Activated CD8-positive, alpha-beta T cell treated with anti-CD3 and anti-CD28 coated beads for 36 hours (primary cell): ENCODE data around the gene ARSB. TPM values are rescaled to one million over a fixed set of nuclear protein-coding genes. Genes with fewer than 3 reads are reported as not detected.

Experiments
- ATAC-seq: fragments of 200-7000 bp; cut with Tn5 transposase; one replicate; pipeline ENCODE4 v1.10.0; 2021; ENCODE audit warnings: mild to moderate bottlenecking, moderate library complexity
- CTCF ChIA-PET: fragments of 350-600 bp; sonication (Branson Sonifier 250); formaldehyde crosslinking; loops from one replicate; lab custom pipeline; 2021; ENCODE audit warnings: antibody characterized with exemption; lab: Charles Lee
- POLR2A ChIA-PET: fragments of 350-600 bp; sonication (Branson Sonifier 250); formaldehyde crosslinking; loops from one replicate; lab custom pipeline; 2021; ENCODE audit warnings: antibody characterized with exemption; lab: Charles Lee
- DNase-seq: peaks from one replicate; pipeline ENCODE4 v3.0.0-alpha.2; 2020
- H3K27ac Mint-ChIP-seq: one replicate; pipeline ENCODE4 v1.8.0; 2021; ENCODE audit warnings: mild to moderate bottlenecking, mixed read lengths
- H3K27me3 Mint-ChIP-seq: one replicate; pipeline ENCODE4 v1.8.0; 2021; ENCODE audit warnings: mixed read lengths
- H3K36me3 Mint-ChIP-seq: one replicate; pipeline ENCODE4 v1.8.0; 2021; ENCODE audit warnings: low read depth, mixed read lengths
- H3K4me1 Mint-ChIP-seq: one replicate; pipeline ENCODE4 v1.8.0; 2021; ENCODE audit warnings: low read depth, mixed read lengths
- H3K4me3 Mint-ChIP-seq: one replicate; pipeline ENCODE4 v1.8.0; 2021; ENCODE audit warnings: mild to moderate bottlenecking, moderate library complexity, mixed read lengths
- H3K9me3 Mint-ChIP-seq: one replicate; pipeline ENCODE4 v1.8.0; 2021; ENCODE audit warnings: mixed read lengths
- intact Hi-C: fragments of 100-400 bp; cut with micrococcal nuclease; formaldehyde crosslinking; loops from one replicate; pipeline ENCODE4 v1.10.0; 2022
- total RNA-seq, 2 experiments: library from RNA; stranded (reverse); gene quantifications; one replicate each; pipeline ENCODE4 v1.2.3, GENCODE V29; 2021
- TF ChIP-seq, protein P1 (sequence below): fragments of 200-600 bp; IDR thresholded peaks from one replicate; pipeline ENCODE4 v1.8.0; 2022; ENCODE audit warnings: antibody characterized with exemption, mild to moderate bottlenecking

The ARSB gene
- total RNA-seq, 2 experiments from 2014 or later: 8.8 to 9.1 TPM

DNA sequence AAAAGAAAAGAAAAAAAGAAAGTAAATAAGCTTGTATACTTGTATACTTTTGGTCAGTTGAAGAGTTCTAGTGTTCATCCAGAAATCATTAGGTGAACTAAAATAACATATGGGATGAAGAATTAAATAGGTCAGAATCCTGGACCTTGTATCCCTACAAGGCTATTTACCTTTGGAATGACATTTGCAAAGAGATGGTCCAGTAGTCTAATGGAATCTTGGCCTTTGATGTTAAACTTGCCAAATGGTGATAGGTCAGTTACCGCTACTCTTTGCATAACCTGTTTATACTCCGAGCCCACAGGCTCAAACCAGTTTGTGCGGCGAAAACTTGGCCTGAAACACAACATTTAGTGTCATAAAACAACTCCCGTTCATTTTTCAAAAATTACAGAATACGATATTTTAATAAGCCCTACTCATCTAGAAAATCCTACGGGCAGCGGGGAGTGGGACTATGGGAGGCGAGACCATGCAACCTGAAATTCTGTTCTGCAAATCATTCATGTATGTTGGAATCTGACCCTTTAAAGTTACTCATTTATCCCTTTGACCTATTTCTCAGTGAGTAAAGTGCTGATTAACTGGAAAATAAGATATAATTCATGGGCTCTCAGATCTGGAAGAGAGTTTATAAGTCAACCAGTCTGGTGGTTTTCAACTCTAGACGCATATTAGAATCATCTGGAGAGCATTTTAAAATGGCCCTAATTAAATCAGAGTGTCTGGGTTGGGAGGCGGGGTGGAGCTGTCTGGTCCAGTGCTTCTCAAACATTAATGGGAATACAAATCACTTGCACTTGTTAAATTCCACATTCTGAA, 45.8 kb upstream of the ARSB start:
- Mint-ChIP-seq H3K4me1 (no peaks in the 10 kb centered on the region), H3K27ac (no peak overlapping the region), H3K9me3 (no peaks in the 10 kb centered on the region), H3K4me3 (no peak overlapping the region), H3K36me3 (no peaks in the 10 kb centered on the region), H3K27me3 (peaks cover 8% of the 10 kb centered on the region)
- DNase-seq: no peak
- ChIA-PET POLR2A (no interaction called here), CTCF (interaction anchor here (2.9 to 3.2 kb wide), 2 partner anchors 10 to 102 kb away, joined by 19 to 21 read pairs; no protein-coding TSS in a partner anchor)
- ATAC-seq: no peak
- intact Hi-C loops: no loop called here
- TF ChIP-seq, protein P1, sequence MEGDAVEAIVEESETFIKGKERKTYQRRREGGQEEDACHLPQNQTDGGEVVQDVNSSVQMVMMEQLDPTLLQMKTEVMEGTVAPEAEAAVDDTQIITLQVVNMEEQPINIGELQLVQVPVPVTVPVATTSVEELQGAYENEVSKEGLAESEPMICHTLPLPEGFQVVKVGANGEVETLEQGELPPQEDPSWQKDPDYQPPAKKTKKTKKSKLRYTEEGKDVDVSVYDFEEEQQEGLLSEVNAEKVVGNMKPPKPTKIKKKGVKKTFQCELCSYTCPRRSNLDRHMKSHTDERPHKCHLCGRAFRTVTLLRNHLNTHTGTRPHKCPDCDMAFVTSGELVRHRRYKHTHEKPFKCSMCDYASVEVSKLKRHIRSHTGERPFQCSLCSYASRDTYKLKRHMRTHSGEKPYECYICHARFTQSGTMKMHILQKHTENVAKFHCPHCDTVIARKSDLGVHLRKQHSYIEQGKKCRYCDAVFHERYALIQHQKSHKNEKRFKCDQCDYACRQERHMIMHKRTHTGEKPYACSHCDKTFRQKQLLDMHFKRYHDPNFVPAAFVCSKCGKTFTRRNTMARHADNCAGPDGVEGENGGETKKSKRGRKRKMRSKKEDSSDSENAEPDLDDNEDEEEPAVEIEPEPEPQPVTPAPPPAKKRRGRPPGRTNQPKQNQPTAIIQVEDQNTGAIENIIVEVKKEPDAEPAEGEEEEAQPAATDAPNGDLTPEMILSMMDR: no peak

DNA sequence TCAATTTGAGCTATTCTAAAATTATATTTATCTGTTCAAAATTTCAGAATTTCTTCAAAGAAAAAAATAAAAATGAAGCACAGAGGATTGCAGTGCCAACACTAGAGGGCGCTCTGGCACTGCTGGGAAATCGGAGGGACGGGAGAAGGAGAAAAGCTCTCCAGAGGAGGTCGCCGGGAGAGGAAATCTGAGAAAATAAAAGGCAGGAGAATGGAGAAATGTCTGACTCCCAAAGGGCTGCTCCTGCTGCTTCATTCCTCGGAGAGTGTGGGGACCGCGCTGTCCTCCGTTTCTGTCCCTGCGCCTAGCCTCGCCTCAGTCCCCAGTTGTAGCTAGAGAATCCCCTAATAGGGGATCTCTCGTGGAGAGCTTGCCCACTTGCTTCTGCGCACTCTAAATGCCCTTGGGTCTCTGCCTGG, 40.0 kb upstream of the ARSB start:
- peak; percentile 42 for ATAC-seq
- peaks cover 31% of the 10 kb centered on the region for H3K27me3 Mint-ChIP-seq
- TF ChIP-seq, protein P1: peak; percentile 99

DNA sequence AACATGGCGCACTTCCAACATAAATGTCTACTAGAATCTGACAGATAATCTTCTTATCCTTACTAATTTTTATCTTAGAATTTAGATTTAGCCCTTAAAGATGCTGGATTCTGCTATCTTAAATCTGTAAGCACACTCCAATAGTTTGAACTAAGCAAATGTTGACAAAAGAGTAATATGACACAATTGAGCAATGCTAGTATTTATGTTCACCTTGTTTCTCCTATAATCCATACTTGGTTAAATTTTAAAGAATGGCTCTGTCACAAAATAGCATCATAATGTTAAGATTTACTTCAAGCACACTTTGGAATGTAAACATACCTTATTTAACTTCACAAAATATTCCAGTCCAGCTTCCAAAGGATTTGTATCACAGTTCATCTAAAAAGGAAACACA, 38.8 kb upstream of the ARSB start:
- peaks cover 5% of the 10 kb centered on the region for H3K4me1 Mint-ChIP-seq
- ChIA-PET POLR2A (interaction anchor here (0.6 to 1.4 kb wide), 2 partner anchors 14 to 831 kb away, joined by 3 read pairs; no protein-coding TSS in a partner anchor), CTCF (interaction anchor here (0.9 to 9.6 kb wide), 38 partner anchors 8 to 528 kb away, joined by 3 to 384 read pairs (median 8); partner anchors contain the start of gene ARSB)
- no peak for DNase-seq
- no peaks in the 10 kb centered on the region for H3K36me3 Mint-ChIP-seq
- TF ChIP-seq, protein P1: no peak
- intact Hi-C loops: loop anchor here (5.0 to 10.0 kb wide), 2 partner anchors 83 to 441 kb away; no protein-coding TSS in a partner anchor
- ATAC-seq: no peak
- no peak overlapping the region for H3K27ac Mint-ChIP-seq
- H3K4me3 Mint-ChIP-seq: no peak overlapping the region
- H3K9me3 Mint-ChIP-seq: no peaks in the 10 kb centered on the region
- peaks cover 41% of the 10 kb centered on the region for H3K27me3 Mint-ChIP-seq

More for the DNA sequence above, 40.0 kb upstream of the ARSB start:
- intact Hi-C loops: loop anchor here (1.0 to 10.0 kb wide), 2 partner anchors 108 to 440 kb away; no protein-coding TSS in a partner anchor
- Mint-ChIP-seq H3K9me3 (no peaks in the 10 kb centered on the region), H3K4me1 (peaks cover 5% of the 10 kb centered on the region), H3K36me3 (no peaks in the 10 kb centered on the region), H3K4me3 (no peak overlapping the region), H3K27ac (no peak overlapping the region)
- ChIA-PET CTCF (interaction anchor here (0.6 to 9.6 kb wide), 77 partner anchors 9 to 1146 kb away, joined by 3 to 384 read pairs (median 5); partner anchors contain the start of genes ARSB, BHMT2 and DMGDH), POLR2A (interaction anchor here (0.7 to 0.9 kb wide), 2 partner anchors 109 to 731 kb away, joined by 3 read pairs; no protein-coding TSS in a partner anchor)
- DNase-seq: peak; percentile 55

DNA sequence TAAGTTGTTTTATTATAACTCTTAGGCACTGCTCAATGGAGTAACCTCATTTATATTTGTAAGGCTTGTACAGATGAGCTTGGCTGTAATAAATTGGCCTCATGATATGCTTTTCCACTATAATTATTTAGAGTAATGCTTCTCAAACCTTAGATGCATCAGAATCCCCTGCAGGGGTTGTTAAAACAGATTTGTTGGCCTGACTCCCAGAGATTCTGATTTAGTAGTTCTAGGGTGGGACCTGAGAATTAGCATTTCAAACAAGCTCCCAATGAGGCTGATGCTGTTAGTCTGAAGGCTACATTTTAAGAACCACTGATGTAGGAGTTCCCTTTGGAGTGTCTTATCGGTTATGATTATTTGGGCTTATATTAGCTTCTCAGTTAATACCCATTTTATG, 38.2 kb upstream of the ARSB start:
- H3K36me3 Mint-ChIP-seq: no peaks in the 10 kb centered on the region
- no peak overlapping the region for H3K4me3 Mint-ChIP-seq
- intact Hi-C loops: loop anchor here (5.0 to 10.0 kb wide), 2 partner anchors 84 to 441 kb away; no protein-coding TSS in a partner anchor
- CTCF ChIA-PET: interaction anchor here (0.6 to 9.6 kb wide), 14 partner anchors 7 to 441 kb away, joined by 3 to 384 read pairs (median 20); partner anchors contain the start of gene ARSB
- H3K4me1 Mint-ChIP-seq: peaks cover 5% of the 10 kb centered on the region
- TF ChIP-seq, protein P1: no peak
- no peaks in the 10 kb centered on the region for H3K9me3 Mint-ChIP-seq
- H3K27me3 Mint-ChIP-seq: peaks cover 42% of the 10 kb centered on the region
- POLR2A ChIA-PET: interaction anchor here (0.6 to 1.4 kb wide), 3 partner anchors 13 to 832 kb away, joined by 3 to 4 read pairs (median 3); partner anchors contain the start of gene ARSB
- ATAC-seq (no peak), DNase-seq (no peak)
- H3K27ac Mint-ChIP-seq: no peak overlapping the region
